ENCODE data around the gene UBR4.

UBR4 gene

DNA sequence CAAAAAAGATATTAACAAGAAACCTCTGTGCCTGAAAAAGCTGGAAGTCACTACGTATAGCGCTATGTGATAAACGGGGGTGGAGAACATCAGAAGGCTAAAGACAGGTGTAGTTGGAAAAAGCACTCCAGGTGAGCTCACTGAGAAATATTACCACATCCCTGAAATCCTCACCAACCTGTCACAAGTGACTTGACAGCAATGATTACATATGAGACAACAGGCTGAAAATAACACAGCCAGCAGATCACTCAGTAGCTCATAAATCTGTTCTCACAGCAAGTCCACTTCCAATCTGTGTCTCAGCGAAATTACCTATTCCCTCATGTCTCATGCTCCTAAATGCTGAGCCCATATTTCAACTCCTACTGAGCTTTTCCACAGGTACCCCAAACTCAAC lies 120.5 kb downstream of the UBR4 start:
- no peaks in the 10 kb centered on the region for H4K20me1 ChIP-seq (ENCODE audit: insufficient read depth, low read length)
- H3K9me3 ChIP-seq (ENCODE audit: insufficient read depth, low read length, severe bottlenecking): no peaks in the 10 kb centered on the region
- H2AFZ ChIP-seq (ENCODE audit: low read depth, low read length): no peak overlapping the region
- H3K27me3 ChIP-seq (ENCODE audit: insufficient read depth, low read length, poor library complexity): no peaks in the 10 kb centered on the region
- DNase-seq (no peak), ATAC-seq (ENCODE audit: insufficient read depth, low read depth) (no peak)
- no peak overlapping the region for H3K4me2 ChIP-seq (ENCODE audit: insufficient read depth, low read length)
- no peaks in the 10 kb centered on the region for H3K4me1 ChIP-seq (ENCODE audit: insufficient read depth, low read length)
- peaks cover 99% of the 10 kb centered on the region for H3K36me3 ChIP-seq (ENCODE audit: insufficient read depth, low read length)
- H3K4me3 ChIP-seq (ENCODE audit: low read depth in 1 of 2, low read length in 2 of 2): no peak overlapping the region
- H3K9ac ChIP-seq (ENCODE audit: low read depth, low read length): no peak overlapping the region
- H3K27ac ChIP-seq (ENCODE audit: low read length): no peak overlapping the region
- H3K79me2 ChIP-seq (ENCODE audit: insufficient read depth, low read length): no peaks in the 10 kb centered on the region
- no peak for TF ChIP-seq CTCF (IDR thresholded peaks at IDR 0.05; ENCODE audit: borderline replicate concordance, extremely low read depth, low read length, poor library complexity, severe bottlenecking)
- TF ChIP-seq EZH2 (IDR thresholded peaks at IDR 0.05; ENCODE audit: borderline replicate concordance, low read depth, low read length, severe bottlenecking): no peak

DNA sequence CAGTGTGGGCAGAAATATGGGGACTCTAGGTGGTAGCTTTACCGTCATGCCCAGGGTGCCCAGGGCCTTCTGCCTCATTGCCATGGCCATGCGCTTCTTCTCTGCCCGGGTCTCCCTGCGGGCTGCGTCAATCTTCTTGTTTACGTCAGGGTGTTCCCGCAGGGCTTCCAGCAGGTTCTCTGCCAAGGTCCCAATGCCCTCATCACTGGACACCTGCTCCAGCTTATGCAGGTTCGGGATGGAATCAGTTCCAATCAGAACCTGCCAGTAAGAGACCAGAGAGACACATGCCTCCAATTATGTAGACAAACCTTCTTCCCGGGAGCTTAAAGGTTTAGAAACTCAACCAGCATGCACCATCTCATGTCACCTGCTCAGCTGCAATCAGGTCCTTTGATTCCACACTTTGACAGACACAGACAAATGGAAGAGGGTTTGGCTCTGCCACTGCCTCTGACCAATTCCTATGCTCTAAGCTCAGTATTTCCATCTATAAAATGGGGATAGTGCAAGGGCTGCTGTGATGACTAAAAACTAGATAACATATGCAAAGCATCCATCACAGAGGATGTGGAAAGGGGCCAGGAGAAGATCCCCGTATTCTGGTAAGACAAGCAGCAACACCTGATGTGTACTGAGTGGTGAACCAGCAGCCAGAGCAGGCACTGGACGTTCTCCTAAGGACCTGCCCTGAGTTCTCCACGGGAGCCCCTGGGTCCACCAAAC lies 121.2 kb downstream of the UBR4 start:
- no peaks in the 10 kb centered on the region for H3K4me1 ChIP-seq (ENCODE audit: insufficient read depth, low read length)
- H3K79me2 ChIP-seq (ENCODE audit: insufficient read depth, low read length): no peaks in the 10 kb centered on the region
- no peaks in the 10 kb centered on the region for H4K20me1 ChIP-seq (ENCODE audit: insufficient read depth, low read length)
- no peaks in the 10 kb centered on the region for H3K27me3 ChIP-seq (ENCODE audit: insufficient read depth, low read length, poor library complexity)
- H3K4me2 ChIP-seq (ENCODE audit: insufficient read depth, low read length): no peak overlapping the region
- no peak overlapping the region for H3K4me3 ChIP-seq (ENCODE audit: low read depth in 1 of 2, low read length in 2 of 2)
- no peaks in the 10 kb centered on the region for H3K9me3 ChIP-seq (ENCODE audit: insufficient read depth, low read length, severe bottlenecking)
- ATAC-seq (ENCODE audit: insufficient read depth, low read depth): no peak
- H3K9ac ChIP-seq (ENCODE audit: low read depth, low read length): no peak overlapping the region
- no peak overlapping the region for H2AFZ ChIP-seq (ENCODE audit: low read depth, low read length)
- peaks cover 99% of the 10 kb centered on the region for H3K36me3 ChIP-seq (ENCODE audit: insufficient read depth, low read length)
- TF ChIP-seq CTCF (IDR thresholded peaks at IDR 0.05; ENCODE audit: borderline replicate concordance, extremely low read depth, low read length, poor library complexity, severe bottlenecking): no peak
- no peak for TF ChIP-seq EZH2 (IDR thresholded peaks at IDR 0.05; ENCODE audit: borderline replicate concordance, low read depth, low read length, severe bottlenecking)
- H3K27ac ChIP-seq (ENCODE audit: low read length): no peak overlapping the region
- no peak for DNase-seq

DNA sequence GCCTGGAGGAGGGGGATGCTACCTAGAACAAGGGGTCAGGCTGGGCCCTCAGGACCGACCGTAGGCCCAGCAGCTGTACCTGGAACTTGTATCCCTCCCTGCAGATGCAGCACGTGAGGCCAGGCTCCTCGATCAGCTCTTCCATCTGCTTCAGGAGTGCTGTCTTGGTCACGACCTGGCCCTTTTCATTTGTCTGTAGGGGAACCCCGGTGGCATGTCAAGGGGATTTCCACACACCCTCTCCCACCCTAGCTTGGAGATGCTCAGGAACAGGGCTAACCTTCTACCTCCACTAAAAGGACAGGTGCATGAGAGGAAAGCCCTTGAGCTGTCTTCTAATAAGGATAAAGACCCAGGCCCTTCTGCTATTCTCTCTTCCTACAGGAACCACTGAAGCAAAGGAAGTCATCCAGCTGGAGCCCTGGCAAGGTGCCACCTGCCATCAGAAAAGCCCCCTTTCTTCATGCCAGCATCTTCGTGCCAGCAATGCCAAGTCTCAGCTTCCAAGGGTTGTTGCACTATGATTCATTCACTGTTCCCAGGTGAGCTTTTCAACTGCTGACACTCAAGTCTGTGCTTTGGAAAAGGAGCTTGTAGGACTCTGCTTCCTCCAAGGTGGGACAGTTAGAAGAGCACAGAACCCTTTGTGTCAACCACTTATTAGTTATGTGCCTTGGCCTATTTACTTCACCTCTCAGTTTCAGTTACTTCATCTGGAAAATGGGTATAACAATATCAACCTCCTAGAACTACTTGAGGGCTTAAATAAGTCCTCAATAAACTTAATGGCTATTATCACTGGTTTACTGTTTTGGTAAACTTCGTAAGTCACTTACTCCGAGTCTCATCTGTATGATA lies 122.1 kb downstream of the UBR4 start:
- no peak for ATAC-seq (ENCODE audit: insufficient read depth, low read depth)
- Histone ChIP-seq H3K4me3 (ENCODE audit: low read depth in 1 of 2, low read length in 2 of 2) (no peak overlapping the region), H3K36me3 (ENCODE audit: insufficient read depth, low read length) (peaks cover 99% of the 10 kb centered on the region), H3K27me3 (ENCODE audit: insufficient read depth, low read length, poor library complexity) (no peaks in the 10 kb centered on the region), H3K4me2 (ENCODE audit: insufficient read depth, low read length) (no peak overlapping the region), H2AFZ (ENCODE audit: low read depth, low read length) (no peak overlapping the region), H4K20me1 (ENCODE audit: insufficient read depth, low read length) (no peaks in the 10 kb centered on the region), H3K79me2 (ENCODE audit: insufficient read depth, low read length) (no peaks in the 10 kb centered on the region), H3K4me1 (ENCODE audit: insufficient read depth, low read length) (no peaks in the 10 kb centered on the region), H3K27ac (ENCODE audit: low read length) (no peak overlapping the region), H3K9ac (ENCODE audit: low read depth, low read length) (no peak overlapping the region), H3K9me3 (ENCODE audit: insufficient read depth, low read length, severe bottlenecking) (no peaks in the 10 kb centered on the region)
- no peak for TF ChIP-seq EZH2 (IDR thresholded peaks at IDR 0.05; ENCODE audit: borderline replicate concordance, low read depth, low read length, severe bottlenecking)
- no peak for TF ChIP-seq CTCF (IDR thresholded peaks at IDR 0.05; ENCODE audit: borderline replicate concordance, extremely low read depth, low read length, poor library complexity, severe bottlenecking)
- no peak for DNase-seq
